ENCODE measurements around the gene PLGRKT. TPM values are rescaled to one million over a fixed set of nuclear protein-coding genes. Genes with fewer than 3 reads are reported as not detected.

Gene PLGRKT
- total and polyA plus RNA-seq, 2 donors (not counting 3 experiments of a cell fraction or from before 2014, with no cell fraction given) = 3.8 to 21.2 TPM

DNA sequence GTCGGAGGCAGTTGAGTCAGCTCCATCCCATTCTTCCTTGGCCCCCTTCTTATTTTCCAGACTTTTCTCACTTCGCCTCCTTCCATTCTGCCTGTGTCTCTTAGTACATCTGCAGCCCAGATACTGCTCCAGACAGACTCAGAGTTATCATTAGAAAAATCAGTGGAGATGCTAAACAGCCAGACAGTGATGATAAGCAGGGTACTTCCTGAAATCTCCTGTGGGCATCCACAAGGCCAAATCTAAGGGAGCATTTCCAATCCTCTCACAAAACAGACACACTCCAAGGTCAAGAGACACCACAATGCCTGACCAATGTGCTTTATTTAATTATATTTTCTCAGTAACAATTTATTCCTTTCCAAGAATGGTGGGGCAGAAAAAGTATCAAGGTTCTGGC, 83.5 kb downstream of the PLGRKT start:
- Histone ChIP-seq H3K27ac (ENCODE audit: insufficient read depth, low read depth, low read length) (no peak overlapping the region), H4K20me1 (replicated peaks; ENCODE audit: control insufficient read depth, extremely low read depth, insufficient read depth, low read length) (no peaks in the 10 kb centered on the region), H3K79me2 (ENCODE audit: control insufficient read depth, insufficient read depth, low read length) (no peaks in the 10 kb centered on the region), H3K9me1 (replicated peaks; ENCODE audit: control insufficient read depth, extremely low read depth, insufficient read depth, low read length) (no peaks in the 10 kb centered on the region), H2AFZ (ENCODE audit: low read depth, low read length) (no peak overlapping the region), H3K9ac (replicated peaks; ENCODE audit: extremely low read depth, insufficient read depth, low read length) (no peak overlapping the region), H3K36me3 (ENCODE audit: control insufficient read depth in 2 of 2, extremely low read depth in 1 of 2, insufficient read depth in 2 of 2, low read length in 2 of 2) (no peaks in the 10 kb centered on the region), H3K4me2 (ENCODE audit: insufficient read depth, low read length) (no peak overlapping the region), H3K27me3 (ENCODE audit: control insufficient read depth in 2 of 2, insufficient read depth in 2 of 2, low read length in 2 of 2) (no peaks in the 10 kb centered on the region), H3K4me3 (replicated peaks in 1 of 3; ENCODE audit: insufficient read depth in 1 of 3, low read depth in 1 of 3, low read length in 3 of 3) (no peak overlapping the region), H3K4me1 (ENCODE audit: control insufficient read depth, extremely low read depth, insufficient read depth, low read length) (no peaks in the 10 kb centered on the region), H3K9me3 (replicated peaks; ENCODE audit: control insufficient read depth, insufficient read depth, low read length) (no peaks in the 10 kb centered on the region)
- DNase-seq (ENCODE audit: low read depth, low spot score) = no peak
- CTCF ChIA-PET = no interaction called here
- POLR2A ChIA-PET = no interaction called here
- intact Hi-C loops (cut with micrococcal nuclease) (no loop called here), dilution Hi-C loops (cut with MboI; ENCODE audit: extremely low pct_ligation_motif_present, low sequenced_read_pairs) (no loop called here)
- no TSS peak for BruUV-seq (replicated peaks)
- no peak for FAIRE-seq
- no peak for TF ChIP-seq POLR2A (IDR thresholded peaks at IDR 0.05; ENCODE audit: low read depth, low read length)
- TF ChIP-seq, protein P1, sequence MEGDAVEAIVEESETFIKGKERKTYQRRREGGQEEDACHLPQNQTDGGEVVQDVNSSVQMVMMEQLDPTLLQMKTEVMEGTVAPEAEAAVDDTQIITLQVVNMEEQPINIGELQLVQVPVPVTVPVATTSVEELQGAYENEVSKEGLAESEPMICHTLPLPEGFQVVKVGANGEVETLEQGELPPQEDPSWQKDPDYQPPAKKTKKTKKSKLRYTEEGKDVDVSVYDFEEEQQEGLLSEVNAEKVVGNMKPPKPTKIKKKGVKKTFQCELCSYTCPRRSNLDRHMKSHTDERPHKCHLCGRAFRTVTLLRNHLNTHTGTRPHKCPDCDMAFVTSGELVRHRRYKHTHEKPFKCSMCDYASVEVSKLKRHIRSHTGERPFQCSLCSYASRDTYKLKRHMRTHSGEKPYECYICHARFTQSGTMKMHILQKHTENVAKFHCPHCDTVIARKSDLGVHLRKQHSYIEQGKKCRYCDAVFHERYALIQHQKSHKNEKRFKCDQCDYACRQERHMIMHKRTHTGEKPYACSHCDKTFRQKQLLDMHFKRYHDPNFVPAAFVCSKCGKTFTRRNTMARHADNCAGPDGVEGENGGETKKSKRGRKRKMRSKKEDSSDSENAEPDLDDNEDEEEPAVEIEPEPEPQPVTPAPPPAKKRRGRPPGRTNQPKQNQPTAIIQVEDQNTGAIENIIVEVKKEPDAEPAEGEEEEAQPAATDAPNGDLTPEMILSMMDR (IDR thresholded peaks at IDR 0.05; ENCODE audit: extremely low read depth in 1 of 2, insufficient read depth in 1 of 2, low read depth in 1 of 2, low read length in 2 of 2) = no peak
- no peak for TF ChIP-seq POLR2AphosphoS5 (IDR thresholded peaks at IDR 0.05; ENCODE audit: insufficient read depth, low read depth, low read length)
- TF ChIP-seq EZH2 (IDR thresholded peaks at IDR 0.05; ENCODE audit: borderline replicate concordance, low read depth, low read length, severe bottlenecking) = no peak
- no peak for TF ChIP-seq JUN (IDR thresholded peaks at IDR 0.05; ENCODE audit: borderline replicate concordance, insufficient read depth, insufficient read length, low read depth)
- no peak for TF ChIP-seq GATA2 (IDR thresholded peaks at IDR 0.05; ENCODE audit: insufficient read depth, insufficient read length, low read depth, low read length)
- no peak for TF ChIP-seq MYC (IDR thresholded peaks at IDR 0.05; ENCODE audit: low read depth, low read length)
- TF ChIP-seq FOS (IDR thresholded peaks at IDR 0.05; ENCODE audit: borderline replicate concordance, insufficient read depth, low read length) = no peak
- TF ChIP-seq, protein P2, sequence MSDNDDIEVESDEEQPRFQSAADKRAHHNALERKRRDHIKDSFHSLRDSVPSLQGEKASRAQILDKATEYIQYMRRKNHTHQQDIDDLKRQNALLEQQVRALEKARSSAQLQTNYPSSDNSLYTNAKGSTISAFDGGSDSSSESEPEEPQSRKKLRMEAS (IDR thresholded peaks at IDR 0.05; ENCODE audit: insufficient read depth, insufficient read length) = no peak

Measured in endothelial cell of umbilical vein (primary cell).